Activated CD4-positive, alpha-beta T cell treated with anti-CD3 and anti-CD28 coated beads for 48 hours (primary cell): Measurements from ENCODE around the gene CCDC191.

Experiments used
- DNase-seq: peaks from one replicate; pipeline ENCODE4 v3.0.0-alpha.2; 2020

Gene CCDC191

DNA sequence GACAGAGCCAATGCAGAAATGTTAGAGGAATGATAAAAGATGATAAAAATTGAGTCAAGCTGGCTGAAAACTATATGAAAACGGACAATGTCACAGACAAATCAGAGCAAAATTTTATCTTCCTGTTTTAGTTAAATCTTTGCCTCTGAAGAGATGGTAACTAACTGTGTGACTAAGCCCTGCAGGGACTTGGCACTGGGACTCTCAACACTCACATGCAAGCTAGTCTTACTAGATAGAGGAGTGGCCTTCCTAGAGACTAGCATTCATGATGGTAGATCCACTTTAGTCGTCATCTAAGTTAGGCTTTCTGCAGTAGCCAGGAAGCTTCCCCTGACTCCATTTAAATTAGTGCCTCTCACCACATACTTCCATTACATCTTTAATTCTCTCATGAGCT is 4.1 kb downstream of the CCDC191 start:
- no peak for DNase-seq

DNA sequence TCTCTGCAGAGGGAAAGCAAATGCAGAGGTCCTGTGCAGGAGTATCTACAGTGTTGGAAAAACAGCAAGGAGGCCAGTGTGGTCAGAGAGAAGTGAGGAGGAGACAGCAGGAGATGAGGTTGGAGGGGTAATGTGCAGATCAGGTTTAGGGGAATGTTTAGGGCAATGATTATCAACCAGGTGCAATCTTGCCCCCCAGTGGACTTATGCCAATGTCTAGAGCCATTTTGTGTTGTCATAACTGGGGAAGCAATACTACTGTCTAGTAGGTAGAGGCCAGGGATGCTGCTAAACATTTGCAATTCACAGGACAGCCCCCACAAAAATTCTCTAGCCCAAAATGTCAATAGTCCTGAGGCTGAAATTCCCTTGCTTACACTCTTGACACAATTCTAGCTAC is 13.1 kb downstream of the CCDC191 start:
- no peak for DNase-seq

DNA sequence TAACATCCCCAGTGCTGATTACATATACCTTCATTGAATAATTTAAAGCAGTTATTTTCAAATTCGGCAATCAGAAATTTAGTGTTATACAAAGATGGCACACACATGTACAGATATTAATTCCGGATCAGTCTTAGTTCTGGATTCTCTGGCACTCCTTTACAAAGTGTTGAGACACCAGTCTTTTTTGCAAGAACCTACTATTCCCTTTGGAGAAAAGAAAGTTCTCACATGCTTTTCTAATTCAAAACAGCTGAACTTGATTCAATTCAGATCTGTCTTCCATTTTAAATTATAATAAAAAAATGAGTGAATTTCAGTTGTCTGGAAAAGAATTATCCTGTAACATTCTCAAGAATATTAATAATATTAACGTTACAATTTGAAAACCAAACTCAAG is 20.4 kb downstream of the CCDC191 start:
- DNase-seq, result no peak

DNA sequence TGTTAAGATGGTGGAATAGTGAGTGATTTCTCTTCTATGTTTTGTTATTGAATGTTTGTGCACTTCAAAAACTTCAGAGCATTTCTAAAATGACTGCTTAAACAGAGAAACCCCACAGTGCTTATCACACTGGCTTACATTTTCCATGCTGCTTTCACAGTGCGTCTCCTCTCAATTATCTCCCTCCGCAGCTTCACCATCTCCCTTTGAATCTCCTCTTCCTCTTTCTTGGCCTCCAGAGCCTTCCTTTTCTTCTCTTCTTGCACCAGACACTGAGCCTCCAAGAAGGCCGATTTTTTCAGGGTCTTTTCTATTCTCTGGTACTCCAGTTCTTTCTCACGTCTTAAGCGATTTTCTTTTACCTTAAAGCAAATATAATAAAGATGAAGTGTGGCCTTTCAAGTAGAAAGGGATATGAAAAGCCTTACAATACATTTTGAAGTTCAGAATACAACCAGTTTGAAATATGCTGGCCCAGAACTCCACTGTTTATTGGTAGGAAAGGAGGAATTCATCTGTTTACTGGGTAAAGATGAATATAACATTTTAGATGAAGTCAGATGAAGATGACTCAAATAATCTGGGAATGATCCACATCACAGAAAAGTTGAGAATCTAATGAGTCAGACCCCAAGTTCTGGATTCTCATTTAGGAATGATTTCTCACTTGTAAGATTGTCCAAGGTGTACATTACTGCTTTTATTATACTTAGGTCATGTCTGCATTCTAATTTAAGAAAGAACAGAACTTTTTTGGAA is 21.4 kb downstream of the CCDC191 start:
- DNase-seq, result no peak

DNA sequence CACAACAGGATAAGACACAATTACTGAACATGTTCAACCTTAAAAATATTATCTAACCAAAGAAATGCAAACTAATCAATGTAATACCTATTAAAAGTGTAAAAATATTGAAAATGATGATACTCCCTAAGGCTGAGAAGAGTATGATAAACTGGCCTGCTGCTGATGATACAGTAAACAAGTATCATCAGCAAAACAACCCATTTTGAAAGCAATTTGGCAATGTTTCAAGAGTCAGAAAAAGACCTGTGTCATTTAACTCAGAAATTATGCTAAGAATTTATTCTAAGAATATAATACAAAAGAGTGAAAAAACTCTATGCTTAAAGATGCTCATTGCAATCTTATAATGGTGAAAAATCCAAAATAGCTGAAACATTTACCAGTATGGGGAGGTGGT is 22.1 kb downstream of the CCDC191 start:
- DNase-seq, result no peak

DNA sequence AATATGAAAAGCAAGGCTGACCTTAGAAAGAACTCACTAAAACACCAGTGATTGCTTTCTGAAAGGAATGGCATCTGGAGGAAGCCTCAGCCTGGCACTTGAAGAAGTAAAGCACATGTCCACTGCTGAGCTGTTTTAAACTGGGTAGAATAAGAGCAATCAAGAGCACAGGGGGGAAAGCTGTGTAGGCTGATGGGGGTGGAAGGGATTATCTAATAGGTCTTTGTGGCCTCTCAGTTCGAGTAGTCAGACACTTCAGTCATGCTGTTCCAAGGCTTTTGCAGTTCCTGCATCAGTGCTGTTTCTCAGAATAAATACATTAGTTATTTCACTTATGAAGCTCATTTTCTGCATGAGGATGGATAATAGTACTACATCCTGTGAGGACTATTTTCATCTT is 22.6 kb downstream of the CCDC191 start:
- no peak for DNase-seq

DNA sequence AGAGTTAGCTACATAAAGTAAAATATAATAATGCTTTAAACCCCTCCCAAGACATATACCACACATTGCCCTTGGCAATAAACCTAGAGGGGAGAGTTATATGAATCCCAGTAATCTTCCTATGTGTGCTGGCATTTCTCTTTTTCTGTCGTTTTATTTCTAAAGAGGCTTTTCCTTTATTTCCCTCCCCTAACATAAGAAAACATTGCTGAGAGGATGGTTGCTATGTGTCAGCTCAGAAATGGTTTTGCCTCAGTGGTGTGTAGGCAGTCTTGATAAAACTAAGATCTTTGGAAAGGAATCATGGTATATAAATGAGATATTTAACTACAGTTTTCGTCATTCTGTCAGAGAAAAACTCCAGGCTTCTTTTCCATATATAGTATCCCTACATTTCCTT is 30.0 kb downstream of the CCDC191 start:
- DNase-seq, result no peak

DNA sequence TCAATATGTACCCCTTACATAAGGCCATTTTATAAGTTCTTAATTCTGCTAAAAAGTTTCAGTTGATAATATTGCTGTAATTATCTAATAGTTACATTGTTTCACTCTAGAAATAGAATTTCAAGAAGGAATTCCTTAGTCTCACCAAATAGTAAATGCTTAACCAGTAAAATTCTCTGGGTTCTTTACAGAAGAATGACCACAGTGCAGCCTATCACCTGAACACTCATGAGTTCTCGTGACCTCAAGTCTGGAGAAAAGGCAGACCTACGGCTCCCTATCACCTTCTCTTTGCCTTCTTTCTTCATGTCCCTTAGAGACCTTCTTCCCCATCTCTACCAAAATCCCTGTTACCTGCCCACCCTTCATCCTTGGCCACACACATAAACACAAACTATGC is 30.9 kb downstream of the CCDC191 start:
- DNase-seq, result no peak

DNA sequence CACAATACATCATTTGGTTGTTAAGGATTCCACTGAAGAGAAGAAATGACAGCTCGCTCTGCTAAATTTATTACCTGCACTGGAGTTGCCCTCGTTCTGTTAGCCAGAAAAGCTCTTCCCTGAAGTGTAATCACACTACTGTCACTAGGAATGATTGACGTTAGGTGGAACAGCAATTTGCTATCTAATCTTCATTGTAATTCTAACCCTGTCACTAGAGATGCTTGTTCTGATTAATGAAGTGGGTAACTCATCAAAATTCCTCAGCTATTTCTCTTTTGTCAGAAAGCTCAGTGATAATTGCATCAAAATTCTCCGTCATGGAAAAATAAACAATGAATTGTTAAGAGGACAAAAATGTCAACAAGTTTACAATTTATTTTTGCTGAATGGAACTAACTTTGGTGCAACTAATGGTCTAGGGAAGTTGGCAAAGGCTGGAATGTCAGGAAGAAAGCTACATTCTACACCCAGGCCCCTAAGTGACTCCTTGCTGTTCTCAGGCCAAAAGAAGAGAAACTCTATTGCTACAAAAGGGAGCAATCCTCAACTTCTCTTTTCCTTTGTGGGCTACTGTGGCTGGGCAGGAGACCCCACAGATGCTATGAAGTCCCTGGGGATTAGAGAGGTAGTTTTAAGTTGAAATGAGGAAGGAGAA is 34.1 kb downstream of the CCDC191 start:
- no peak for DNase-seq

DNA sequence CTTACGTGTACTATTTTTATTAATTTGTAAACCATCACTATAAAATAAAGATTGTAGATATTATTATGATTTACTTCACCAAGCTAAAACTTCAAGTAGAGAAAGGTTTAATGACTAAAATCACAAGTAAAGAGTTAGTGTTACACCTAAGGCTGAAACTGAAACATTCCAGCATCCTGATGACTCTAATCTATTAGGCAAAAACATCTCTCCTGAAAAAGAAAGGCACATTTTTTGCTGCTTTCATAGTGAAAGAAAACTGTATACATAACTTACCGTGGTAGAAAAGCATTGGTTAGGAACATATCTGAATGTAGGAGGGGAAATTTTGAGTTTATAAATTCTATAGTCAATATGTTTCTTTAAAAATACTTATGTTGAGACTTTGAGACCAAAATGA is 35.4 kb downstream of the CCDC191 start:
- no peak for DNase-seq

DNA sequence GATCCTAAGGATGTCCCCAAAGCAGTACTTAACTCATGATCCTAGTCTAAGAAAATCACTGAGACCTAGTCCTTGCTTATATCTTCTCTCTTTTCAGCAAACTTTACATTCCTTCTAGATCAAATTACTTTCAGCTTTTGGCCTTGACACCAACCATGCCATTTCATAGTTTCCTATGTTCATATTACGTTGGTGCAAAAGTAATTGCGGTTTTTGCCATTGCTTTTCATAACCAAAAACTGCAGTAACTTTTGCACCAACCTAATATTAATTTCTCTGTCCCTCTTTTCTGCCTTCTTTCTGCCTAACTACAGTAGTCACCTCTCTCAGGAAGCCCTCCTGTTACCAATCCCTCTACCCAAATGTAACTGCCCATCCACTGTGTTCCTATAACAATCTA is 36.8 kb downstream of the CCDC191 start:
- no peak for DNase-seq

DNA sequence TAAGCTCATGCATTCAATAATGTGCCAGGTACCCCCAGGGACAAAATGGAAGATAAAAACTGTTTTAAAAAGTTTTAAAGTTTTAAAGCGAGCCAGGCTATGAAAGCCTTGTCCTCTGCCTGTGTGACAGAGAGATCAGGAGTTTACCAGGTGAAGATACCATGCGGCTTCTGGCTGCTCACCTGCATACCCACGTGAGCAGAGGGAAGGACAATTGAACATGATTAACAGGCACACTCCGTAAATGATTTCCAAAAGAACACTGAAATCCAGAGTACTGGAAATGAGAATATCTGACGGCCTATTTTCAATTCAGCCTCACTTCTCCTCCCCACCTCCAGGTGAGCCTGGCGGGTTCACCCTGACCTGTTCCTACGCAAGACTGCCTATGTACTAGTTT is 42.1 kb downstream of the CCDC191 start:
- no peak for DNase-seq

DNA sequence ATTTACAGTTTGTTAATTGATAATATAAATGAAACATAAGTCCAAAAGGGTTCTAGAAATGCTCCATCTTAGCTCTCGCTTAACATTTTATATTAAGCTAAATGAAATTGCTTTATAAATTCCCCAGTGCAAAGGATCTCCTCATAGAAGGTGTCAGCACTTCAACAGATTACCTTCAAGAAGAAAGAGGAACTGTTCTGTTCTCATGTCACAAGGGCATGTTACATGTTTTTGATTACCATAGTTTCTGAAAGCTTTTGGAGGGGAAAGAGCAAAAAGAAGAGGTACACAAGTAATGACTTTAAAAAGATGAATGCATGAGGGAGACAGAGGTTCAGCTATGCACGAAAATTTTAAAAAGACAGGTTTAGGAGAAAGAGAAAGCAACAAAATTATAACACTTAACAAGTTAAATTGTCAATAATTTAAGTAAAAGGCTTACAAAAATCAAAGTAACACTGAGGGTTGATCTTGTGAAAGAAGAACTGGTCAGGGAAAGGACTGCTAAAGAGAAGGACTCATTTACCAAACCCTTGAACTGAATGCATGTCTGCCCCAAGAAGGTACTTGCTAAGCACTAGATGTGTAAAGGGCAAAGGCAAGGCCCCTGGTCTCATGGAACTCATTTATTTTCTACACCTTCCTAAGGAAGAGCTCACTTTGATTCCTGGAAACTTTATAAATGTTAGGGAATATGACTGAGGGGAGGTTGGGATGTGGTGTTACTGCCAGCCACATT is 45.1 kb downstream of the CCDC191 start:
- no peak for DNase-seq

DNA sequence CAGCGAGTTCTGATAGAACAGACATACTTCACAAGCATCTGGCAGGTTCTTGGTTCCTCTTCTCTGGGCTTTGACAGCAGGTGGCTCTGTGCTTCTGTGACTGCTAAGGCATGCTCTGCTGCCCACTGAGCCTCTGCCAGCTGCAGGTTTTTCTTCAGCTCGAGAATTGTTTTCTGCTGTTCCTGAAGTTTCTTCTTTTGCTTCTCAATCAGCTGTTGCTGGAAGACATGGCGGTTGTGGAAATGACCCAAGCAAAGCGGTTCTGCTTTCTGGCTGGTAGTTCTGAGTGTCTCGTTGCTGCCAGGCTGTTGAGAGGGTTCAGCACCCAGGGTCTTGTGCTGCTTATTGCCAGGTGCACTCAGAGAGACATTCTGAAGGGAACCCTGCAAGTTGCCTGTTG is 50.8 kb downstream of the CCDC191 start:
- DNase-seq, result no peak

DNA sequence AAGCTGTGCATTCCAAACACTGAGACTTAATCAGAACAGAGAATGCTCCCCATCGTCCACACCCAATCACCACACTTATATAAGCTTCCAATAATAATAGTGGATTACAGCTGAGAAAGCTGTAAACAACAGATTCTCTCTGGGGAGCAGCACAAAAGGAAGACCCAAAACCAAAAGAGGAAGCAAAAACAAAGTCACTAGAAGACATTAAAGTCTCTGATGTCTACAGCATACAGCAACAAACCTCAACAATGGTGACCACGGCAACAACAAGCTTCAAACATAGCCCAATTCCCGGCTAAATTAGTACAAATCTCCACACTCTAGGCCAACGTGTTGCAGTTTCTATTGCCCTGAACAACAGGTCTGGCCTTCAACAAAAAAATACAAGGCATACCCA is 70.8 kb downstream of the CCDC191 start:
- no peak for DNase-seq

DNA sequence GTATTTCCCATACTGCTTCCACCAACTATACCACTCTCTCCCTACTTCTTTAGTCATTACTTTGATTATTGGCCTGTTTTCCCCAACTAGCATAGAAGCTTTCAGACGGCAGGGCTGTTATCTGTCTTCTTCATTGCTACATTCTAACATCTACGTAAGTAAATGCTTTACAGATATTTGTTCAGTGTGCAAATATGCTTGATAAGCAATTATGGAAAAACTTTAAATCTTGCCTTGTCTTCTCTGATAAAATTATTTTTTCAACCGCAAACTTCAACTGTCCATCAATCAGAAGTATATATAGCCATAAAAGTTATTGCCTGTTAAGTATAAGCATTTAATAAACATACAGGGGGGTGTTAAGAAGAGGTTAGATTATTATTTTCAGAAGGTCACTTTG is 72.8 kb downstream of the CCDC191 start:
- no peak for DNase-seq

DNA sequence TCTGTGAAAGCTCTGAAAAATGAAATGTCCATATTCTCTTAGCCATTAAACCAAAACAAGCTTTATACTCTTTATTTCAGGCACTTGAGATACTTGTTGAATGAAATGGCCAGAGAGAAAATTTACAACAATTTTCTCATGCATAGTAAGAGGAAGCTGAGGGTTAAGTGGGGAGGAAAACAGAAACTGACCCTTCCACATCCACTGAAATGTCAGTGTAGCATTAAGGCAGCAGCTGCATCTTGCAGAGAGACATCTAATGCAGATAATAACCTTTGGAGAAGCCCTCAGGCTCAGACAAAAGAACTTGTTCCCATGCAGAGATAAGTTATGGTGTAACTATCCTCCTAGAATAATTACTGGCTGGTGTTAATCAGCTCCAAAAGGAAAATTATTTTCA is 74.5 kb downstream of the CCDC191 start:
- no peak for DNase-seq

DNA sequence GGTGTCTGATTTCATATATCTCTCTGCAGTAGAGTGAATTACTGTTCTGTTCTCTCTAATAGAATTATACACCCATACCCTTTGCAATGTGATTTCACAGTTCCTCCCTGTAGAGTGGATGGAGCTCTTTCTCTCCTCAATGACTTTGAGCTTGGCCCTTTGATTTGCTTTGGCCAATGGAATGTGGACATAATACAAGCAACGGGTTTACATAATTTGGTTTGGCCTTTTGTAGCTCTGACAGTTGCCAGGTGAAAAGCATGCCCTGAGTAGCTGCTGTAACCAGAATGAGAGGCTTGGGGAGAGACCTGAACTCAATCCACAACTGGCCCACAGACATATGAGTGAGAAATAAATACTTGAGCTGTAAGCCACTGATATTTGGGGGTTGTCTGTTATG is 76.4 kb downstream of the CCDC191 start:
- no peak for DNase-seq

DNA sequence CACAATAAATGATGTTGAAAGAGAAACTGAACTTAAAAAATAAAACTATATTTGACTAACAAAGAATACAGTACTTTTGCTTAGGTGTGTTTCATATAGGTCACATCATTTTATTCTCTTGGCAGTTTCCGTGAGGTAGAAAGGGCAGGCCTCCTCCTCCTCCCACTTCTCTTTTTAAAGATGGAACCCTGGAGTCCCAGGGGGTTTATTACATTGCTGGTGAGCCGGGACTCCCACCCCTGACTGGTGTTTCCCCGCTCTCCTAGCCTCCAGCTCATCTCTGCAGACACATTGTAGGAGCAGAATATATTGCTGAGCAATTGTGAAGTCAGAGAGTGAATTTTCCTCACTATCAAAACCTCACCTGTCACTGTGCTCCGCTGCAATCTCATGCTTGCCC is 78.5 kb downstream of the CCDC191 start:
- DNase-seq, result no peak

DNA sequence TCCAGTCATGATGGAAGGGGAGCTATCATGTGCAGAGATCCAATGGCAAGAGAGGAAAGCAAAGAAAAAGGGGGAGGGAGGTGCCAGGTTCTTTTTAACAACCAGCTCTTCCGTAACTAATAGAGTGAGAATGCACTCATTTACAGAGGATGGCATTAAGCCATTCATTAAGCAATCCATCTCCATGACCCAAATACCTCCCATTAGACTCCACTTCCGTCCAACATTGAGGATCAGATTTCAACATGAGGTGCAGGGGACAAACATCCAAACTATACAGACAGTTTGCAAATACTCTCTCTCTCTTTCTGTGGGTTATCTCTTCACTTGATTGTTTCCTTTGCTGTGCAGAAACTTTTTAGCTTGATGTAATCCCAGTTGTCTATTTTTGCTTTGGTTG is 87.3 kb downstream of the CCDC191 start:
- no peak for DNase-seq

DNA sequence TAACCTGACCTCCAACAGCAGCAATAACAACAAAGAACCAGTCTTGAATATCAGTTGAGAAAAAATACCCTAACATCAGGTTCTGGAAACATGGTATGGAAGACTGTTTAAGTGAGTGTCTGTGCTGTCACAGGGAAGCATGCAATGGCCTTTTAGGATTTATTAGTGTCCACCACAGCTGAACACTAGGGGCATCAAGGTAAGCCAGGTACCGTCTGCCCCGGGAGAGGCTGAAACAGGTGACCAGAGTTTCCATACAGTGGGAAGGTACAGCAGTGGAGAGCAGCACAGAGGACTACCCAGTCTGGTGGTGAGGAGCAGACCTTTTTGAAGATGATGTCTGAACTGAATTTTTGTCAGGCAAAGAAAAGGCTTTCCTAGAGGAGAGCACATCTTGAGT is 90.2 kb downstream of the CCDC191 start:
- no peak for DNase-seq

DNA sequence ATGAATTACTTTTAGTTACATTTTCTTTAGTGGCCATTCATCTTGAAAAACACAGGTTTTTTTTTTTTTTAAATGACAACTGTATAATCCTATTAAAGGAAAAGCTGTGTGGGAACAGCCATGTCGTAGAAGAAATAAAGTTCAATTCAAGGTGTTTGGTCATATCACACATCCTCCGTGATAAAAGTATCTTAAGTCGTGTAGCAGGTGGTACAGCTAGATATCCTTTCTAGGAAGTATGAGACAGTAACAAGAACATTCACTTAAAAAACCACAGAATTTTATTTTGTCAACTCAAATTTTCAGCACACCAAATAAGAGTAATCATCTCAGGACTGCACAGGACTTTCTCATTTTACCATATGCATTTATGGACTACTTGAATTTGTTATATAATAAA is 92.4 kb downstream of the CCDC191 start:
- no peak for DNase-seq

DNA sequence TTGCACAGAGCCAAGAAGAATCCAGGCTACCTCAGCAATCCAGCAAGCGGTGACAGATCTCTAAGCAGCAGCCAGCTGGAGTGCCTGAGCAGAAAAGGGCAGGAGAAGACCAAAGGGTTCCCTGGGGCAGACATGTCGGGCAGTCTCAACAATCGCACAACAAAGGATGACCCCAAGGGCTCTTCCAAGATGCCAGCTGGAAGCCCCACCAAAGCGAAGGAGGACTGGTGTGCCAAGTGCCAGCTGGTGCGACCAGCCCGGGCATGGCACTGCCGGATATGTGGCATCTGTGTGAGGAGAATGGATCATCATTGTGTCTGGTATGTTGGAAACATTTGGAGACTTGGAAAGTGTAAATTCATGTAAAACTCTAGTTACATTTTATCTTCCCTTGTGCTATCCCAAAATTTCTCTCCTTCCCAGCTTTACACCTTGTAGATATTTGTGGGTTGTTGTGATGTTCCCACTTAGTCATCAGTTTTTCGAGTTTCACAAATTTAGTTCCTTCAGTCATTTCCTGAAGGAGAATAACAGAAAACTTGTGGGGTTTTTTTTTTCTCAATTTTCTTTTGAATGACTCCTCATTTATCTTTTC is 102.1 kb downstream of the CCDC191 start:
- DNase-seq, result no peak

DNA sequence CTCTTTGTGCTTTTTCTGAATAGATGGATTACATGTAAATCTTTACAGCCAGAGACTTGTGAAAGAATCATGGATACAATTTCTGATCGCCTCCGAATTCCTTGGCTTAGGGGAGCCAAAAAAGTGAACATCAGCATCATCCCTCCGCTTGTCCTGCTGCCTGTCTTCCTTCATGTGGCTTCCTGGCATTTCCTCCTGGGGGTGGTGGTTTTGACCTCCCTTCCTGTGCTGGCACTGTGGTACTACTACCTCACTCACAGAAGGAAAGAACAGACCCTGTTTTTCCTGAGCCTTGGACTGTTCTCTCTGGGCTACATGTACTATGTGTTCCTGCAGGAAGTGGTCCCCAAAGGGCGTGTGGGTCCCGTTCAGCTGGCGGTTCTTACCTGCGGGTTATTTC is 102.6 kb downstream of the CCDC191 start:
- DNase-seq, result no peak
